NCI-H1105 (cell line): ENCODE data around the gene NOL3.

ENCODE experiments used
- DNase-seq: peaks from one replicate; lab custom pipeline; 2025; lab: John Stamatoyannopoulos, UW

The NOL3 gene

DNA sequence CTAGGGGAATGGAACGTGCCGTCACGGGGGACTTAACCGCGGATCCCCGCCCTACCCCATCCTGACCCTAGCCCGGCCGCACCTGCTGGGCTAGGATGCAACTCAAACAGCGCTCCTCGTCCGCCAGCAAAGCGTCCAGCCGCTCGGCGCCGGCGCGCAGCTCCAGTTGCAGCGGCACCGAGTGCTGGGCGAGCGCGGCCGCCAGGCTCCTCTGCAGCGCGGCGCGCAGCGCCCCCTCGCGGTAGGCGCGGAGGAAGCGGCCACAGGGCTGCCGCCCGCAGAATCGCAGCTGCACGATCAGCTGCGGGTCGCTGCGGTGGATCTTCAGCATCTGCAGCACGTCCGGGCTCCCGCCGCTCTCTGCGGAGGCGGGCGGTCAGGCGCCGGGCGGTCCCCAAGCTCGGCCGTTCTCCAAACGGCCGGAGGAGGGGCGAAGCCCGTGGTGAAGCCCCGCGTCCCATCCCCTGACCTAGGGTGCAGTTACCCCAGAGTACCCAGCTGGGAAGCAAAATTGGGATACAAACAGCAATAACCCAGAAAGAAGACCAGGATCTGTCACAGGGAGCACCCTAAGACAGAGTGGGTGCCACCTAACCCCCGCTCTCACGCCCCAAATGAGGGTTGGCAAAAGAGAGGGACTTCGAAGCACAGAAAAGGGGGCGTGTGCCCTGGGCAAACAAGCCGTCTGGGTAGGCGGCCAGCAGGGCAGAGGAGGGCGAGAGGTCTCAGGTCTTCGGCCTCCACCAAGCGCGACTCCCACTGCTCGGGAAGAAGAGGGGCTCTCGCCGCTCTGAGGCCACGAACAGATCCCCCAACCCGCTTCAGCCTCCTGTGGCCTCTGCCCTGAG is 14.8 kb upstream of the NOL3 start:
- peak; percentile 38 for DNase-seq

GRCh38 chr16:67156143-67156844 is 14.0 kb upstream of the NOL3 start:
- DNase-seq = no peak

DNA sequence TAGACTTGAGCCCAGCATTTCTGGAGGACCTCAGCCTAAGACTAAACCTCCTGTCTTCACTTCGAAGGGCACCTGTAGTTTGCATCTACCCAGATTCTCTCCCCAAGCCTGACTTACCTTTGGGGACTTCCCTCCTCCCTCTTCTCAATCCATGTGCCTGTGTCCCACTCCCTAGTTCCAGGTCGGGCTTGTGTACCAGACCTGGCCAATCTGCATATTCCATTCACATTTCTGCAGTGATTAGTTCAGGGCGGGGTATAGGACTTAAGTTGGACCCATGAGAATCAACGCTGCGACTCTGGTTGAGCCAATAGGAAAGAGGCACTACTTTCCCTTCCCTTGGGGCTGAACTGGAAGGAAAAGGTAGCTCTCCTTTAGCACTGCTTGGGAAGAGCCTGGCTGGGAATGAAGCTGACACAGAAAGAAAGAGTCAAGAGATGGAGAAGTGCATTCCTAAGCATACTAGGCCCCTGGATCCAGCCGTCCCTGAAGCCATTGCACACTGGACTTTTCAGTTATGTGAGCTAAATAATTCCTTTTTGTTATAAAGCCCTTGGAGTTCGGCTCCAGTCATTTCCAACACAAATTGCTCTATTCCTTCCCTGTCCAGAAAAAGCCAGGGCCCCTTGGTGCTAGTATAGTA is 13.1 kb upstream of the NOL3 start:
- DNase-seq = no peak

- DNase-seq = no peak
Measured at GRCh38 chr16:67157892-67158635, 12.3 kb upstream of the NOL3 start.

GRCh38 chr16:67158637-67159600 is 11.4 kb upstream of the NOL3 start:
- no peak for DNase-seq

- DNase-seq = no peak
Measured at GRCh38 chr16:67161595-67162058, 8.7 kb upstream of the NOL3 start.

- DNase-seq = no peak
Measured at GRCh38 chr16:67162506-67163163, 7.7 kb upstream of the NOL3 start.

DNA sequence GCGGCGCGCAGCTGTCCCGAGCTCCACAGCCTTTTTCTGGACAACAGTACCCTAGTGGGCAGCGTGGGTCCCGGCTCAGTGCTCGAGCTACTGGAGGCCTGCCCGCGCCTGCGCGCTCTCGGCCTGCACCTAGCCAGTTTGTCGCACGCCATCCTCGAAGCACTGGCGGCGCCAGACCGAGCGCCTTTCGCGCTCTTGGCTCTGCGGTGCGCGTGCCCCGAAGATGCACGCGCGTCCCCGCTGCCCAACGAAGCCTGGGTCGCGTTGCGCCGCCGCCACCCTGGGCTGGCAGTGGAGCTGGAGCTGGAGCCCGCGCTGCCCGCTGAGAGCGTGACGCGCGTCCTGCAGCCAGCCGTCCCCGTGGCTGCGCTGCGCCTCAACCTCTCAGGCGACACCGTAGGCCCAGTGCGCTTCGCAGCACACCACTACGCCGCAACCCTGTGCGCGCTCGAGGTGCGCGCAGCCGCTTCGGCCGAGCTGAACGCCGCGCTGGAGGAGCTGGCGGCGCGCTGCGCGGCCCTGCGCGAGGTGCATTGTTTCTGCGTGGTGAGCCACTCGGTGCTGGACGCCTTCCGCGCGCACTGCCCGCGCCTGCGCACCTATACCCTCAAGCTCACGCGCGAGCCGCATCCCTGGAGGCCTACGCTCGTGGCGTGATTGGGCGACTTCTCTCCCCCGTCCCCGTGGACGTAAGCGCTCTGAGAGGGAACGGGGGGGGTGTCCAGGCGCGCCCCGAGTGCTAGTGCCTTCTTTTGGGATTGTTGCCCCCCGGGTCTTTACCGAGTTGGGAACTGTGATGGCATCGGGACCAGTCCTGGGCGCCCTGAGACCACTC is 7.0 kb upstream of the NOL3 start:
- peak; percentile 69 for DNase-seq

- no peak for DNase-seq
Measured at GRCh38 chr16:67163999-67164558, 6.3 kb upstream of the NOL3 start.

GRCh38 chr16:67164599-67165061 is 5.7 kb upstream of the NOL3 start, which contains the start of gene HSF4:
Gene HSF4 (plus strand): TSS chr16:67164745. CDS start chr16:67164812, 67 bp downstream.
- DNase-seq = no peak

DNA sequence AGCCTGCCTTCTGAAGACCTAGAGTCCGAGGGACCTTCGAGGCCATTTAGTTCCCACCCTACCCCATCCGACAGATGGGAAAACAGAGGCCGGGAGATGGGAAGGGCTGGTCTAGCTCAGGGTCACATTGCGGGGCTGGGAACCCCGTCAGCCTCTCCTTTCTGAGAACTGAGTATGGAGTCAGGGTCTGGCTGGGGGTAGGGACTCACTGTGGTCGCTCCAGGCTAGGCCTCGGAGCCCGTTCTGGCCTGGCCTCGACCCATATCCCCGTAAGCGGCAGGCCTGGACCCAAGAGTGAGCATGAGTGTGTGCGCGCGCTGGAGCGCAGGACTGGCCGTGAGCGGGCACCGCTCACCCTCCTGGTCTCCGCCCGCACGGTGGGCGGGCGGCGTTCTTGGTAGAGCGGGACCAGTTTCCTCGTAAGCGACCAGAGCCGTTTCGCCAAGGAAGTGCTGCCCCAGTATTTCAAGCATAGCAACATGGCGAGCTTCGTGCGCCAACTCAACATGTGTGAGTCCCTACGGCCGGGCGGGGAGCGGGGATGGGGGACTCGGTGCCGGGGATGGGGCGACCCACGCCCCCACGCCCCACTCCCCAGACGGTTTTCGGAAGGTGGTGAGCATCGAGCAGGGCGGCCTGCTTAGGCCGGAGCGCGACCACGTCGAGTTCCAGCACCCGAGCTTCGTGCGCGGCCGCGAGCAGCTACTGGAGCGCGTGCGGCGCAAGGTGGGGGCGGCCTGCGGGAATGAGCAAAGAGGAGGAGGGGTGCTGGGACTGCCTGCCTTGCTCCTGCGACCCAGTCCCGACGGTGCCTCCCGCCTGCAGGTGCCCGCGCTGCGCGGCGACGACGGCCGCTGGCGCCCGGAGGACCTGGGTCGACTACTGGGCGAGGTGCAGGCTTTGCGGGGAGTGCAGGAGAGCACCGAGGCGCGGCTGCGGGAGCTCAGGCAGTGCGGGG is 4.9 kb upstream of the NOL3 start:
- DNase-seq = no peak

DNA sequence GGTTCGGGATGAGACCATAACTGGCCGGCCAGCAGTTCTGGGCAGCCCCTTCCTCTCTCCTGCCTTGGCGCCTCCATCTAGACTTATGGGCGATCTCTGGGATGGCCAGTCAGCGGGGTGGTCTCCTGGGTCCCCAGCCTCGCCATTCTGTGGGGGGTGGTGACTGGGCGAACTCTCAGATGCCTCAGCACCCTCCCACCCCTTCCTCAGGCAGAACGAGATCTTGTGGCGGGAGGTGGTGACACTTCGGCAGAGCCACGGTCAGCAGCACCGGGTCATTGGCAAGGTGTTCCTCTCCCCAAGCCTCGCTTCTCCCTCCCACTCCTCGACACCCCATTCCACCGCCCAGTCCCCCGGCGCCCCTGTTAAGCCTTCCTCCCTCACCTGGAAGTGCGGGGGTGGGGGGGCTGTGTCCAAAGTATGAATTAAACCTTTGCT is 4.2 kb upstream of the NOL3 start:
- DNase-seq = no peak

DNA sequence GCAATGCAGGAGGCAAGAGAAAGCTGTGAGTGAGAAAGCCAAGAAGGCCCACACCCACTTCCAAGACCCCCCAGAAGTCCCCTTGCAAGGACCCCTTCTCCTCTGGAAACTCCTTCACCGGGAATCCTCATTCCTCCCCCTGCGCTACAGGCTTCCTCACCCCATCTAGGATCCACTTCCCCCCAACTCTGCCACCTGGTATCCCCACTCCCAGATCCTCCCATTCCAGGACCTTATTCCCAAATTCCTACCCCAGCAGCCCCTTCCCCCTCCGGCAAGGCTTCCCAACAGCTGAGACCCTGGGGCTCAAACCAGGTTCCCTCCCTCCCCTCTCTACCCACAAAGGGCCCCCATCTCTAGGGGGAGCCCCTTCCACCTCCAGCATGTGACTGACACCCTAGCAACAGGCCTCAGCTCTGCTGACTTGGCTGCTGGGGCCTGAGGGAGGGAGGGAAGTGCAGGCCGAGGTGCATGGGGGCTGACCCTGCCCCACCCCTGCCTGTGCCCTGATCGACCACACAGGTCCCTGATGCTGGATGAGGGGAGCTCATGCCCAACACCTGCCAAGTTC is 3.7 kb upstream of the NOL3 start:
- no peak for DNase-seq

DNA sequence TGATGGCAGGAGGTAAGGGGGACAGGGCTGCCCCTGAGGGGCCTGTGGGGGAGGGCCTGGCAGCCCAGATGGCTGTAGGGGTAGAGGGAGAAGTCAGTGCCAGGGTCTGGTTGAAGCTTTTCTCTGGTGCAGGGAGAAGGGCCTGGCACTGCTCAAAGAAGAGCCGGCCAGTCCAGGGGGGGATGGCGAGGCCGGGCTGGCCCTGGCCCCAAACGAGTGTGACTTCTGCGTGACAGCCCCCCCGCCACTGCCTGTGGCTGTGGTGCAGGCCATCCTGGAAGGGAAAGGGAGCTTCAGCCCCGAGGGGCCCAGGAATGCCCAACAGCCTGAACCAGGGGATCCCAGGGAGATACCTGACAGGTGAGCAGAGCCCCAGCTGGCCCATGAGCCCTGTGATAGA is 2.8 kb upstream of the NOL3 start:
- DNase-seq = no peak

DNA sequence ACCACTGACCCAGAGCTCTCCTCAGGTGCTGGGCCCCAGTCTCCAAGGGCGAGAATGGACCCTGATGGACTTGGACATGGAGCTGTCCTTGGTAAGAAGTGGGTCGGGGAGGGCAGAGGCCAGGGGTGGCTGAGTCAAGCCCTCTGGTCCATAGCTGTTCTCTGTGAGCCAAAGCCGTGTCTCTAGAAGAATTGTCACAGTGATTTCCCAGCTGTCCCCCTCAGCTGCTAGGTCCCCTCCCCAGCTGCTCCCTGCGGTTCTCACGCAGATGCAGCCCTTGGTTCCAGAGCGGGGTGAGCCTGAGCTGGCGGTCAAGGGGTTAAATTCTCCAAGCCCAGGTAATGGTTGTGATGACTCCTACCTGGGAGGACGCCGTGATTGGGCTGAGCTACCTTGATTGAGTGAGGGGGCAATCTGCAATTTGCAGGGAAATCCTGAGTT is 1.3 kb upstream of the NOL3 start:
- DNase-seq = no peak

DNA sequence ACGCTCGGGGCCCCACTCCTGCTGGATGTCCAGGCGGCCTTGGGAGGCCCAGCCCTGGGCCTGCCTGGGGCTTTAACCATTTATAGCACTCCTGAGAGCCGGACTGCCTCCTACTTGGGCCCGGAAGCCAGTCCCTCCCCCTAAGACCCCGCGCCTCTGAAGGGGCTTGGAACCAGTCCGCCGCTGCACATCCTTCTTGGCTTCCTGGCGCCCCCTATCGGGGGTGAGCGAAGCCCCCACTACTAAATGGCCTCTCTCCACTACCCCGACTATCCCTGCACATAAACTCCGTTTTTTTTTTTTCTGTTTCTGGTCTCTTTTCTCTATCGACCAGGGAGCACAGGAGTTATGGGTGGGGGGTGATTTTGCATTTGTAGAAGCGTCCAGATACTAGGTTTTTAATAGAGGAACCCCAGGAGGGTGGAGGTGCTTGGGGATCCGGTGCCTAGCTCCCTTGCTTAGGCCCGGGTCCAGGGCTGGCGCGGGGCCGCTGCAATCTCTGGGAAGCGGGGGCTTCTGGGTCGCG is 633 bp upstream of the NOL3 start:
- DNase-seq = peak; percentile 12
